HFFc6 (cell line): ENCODE results near the gene RETREG1. TPM values are rescaled to one million over a fixed set of nuclear protein-coding genes. Genes with fewer than 3 reads are reported as not detected.
"Not testable (repeated sequence)": the region's sequence is repeated elsewhere in the genome, so short reads cannot be mapped to it uniquely, and the experiment has no call there.

Experiments
- DNase-seq: peaks from one replicate; pipeline ENCODE4 v3.0.0-alpha.2; 2018
- H3K27ac Mint-ChIP-seq: 2 replicates; pipeline ENCODE4 v1.8.0; 2020; ENCODE audit warnings: mild to moderate bottlenecking, mixed read lengths
- H3K27me3 Mint-ChIP-seq: 2 replicates; pipeline ENCODE4 v1.8.0; 2021; ENCODE audit warnings: mild to moderate bottlenecking, moderate library complexity, mixed read lengths; ENCODE audit not compliant: insufficient read depth
- H3K36me3 Mint-ChIP-seq: 2 replicates; pipeline ENCODE4 v1.8.0; 2021; ENCODE audit warnings: low read depth, mixed read lengths
- H3K4me1 Mint-ChIP-seq: 2 replicates; pipeline ENCODE4 v1.8.0; 2020; ENCODE audit warnings: low read depth, mixed read lengths
- H3K4me3 Mint-ChIP-seq: 2 replicates; pipeline ENCODE4 v1.8.0; 2020; ENCODE audit warnings: mild to moderate bottlenecking, moderate library complexity, mixed read lengths
- H3K9me3 Mint-ChIP-seq: 2 replicates; pipeline ENCODE4 v1.8.0; 2020; ENCODE audit warnings: mild to moderate bottlenecking, mixed read lengths
- total RNA-seq, 6 experiments: library from RNA; stranded (reverse); fragmentation: NEBNext Ultra II Directional; extraction: Animal tissue kit (Norgen Biotek cat#: 25700); gene quantifications; 2 replicates in 1 of 6; 3 replicates in 5 of 6; pipeline ENCODE4 v1.2.3, GENCODE V29; 2021
- TF ChIP-seq, protein P1 (sequence below): fragments of 200-600 bp; sonication (generic); IDR thresholded peaks from 2 replicates; pipeline ENCODE4 v1.5.0; 2021; ENCODE audit warnings: antibody characterized with exemption, mild to moderate bottlenecking

Gene RETREG1
- total RNA-seq, 6 experiments from 2014 or later: 0.09 to 0.14 TPM; not detected in 4

DNA sequence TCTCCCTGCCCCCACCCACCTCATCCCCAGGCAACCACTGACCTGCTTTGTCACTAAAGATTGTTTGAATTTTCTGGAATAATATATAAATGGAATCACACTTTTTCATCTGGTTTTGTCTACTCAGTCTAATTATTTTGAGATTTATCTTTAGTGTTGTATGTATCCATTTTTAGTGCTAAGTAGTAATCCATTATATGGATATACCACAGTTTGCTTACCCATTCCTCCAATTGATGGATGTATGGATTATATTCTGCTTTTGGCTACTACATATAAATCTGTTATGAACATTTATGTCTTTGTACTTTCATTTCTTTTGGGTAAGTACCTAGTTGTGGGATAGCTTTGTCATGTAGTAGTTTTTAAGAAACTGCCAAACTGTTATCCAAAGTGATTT is 136.7 kb downstream of the RETREG1 start:
- TF ChIP-seq, protein P1, sequence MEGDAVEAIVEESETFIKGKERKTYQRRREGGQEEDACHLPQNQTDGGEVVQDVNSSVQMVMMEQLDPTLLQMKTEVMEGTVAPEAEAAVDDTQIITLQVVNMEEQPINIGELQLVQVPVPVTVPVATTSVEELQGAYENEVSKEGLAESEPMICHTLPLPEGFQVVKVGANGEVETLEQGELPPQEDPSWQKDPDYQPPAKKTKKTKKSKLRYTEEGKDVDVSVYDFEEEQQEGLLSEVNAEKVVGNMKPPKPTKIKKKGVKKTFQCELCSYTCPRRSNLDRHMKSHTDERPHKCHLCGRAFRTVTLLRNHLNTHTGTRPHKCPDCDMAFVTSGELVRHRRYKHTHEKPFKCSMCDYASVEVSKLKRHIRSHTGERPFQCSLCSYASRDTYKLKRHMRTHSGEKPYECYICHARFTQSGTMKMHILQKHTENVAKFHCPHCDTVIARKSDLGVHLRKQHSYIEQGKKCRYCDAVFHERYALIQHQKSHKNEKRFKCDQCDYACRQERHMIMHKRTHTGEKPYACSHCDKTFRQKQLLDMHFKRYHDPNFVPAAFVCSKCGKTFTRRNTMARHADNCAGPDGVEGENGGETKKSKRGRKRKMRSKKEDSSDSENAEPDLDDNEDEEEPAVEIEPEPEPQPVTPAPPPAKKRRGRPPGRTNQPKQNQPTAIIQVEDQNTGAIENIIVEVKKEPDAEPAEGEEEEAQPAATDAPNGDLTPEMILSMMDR: no peak
- Mint-ChIP-seq H3K4me1 (peaks cover 8% of the 10 kb centered on the region), H3K4me3 (no peak overlapping the region), H3K27me3 (peaks cover 3% of the 10 kb centered on the region), H3K27ac (no peak overlapping the region), H3K9me3 (no peaks in the 10 kb centered on the region), H3K36me3 (0 out of 2 replicates have a peak, but pooled peaks cover 5% of the 10 kb centered on the region)
- no peak for DNase-seq

DNA sequence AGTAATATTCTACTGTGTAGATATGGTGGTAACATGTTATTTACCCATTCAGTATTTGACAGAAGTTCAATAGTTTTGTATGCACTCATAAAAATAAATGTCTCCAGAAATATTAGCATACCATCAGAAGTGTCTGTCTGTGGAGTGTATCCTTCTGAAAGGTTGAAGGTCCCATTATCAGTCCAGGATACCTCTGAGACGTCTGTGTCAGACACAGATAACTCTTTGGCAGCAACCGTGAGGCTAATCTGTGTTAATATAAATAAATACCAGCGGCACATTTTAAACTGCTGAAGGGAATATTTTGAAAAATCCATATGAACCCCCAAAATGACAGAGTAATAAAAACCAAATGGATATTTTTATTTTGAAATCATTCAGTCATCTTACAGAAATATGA is 139.3 kb downstream of the RETREG1 start:
- H3K4me1 Mint-ChIP-seq: peaks cover 8% of the 10 kb centered on the region
- no peaks in the 10 kb centered on the region for H3K9me3 Mint-ChIP-seq
- no peak overlapping the region for H3K4me3 Mint-ChIP-seq
- no peak for DNase-seq
- H3K27me3 Mint-ChIP-seq: peaks cover 3% of the 10 kb centered on the region
- H3K27ac Mint-ChIP-seq: no peak overlapping the region
- TF ChIP-seq, protein P1: no peak
- 0 out of 2 replicates have a peak, but pooled peaks cover 5% of the 10 kb centered on the region for H3K36me3 Mint-ChIP-seq

DNA sequence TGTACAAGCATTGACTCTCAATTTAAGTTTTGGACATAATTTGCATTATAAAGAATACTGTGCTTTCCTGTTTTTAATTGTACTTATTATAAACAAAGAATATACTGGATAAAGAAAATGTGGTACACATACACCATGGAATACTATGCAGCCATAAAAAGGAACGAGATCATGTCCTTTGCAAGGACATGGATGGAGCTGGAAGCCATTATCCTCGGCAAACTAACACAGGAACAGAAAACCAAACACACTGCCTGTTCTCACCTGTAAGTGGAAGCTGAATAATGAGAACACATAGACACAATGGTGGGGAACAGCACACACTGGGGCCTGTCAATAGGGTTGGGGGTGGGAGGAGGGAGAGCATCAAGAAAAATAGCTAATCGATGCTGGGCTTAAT is 140.4 kb downstream of the RETREG1 start:
- H3K4me3 Mint-ChIP-seq, H3K27me3 Mint-ChIP-seq, H3K9me3 Mint-ChIP-seq, H3K4me1 Mint-ChIP-seq, DNase-seq, H3K36me3 Mint-ChIP-seq, H3K27ac Mint-ChIP-seq: not testable (repeated sequence)

DNA sequence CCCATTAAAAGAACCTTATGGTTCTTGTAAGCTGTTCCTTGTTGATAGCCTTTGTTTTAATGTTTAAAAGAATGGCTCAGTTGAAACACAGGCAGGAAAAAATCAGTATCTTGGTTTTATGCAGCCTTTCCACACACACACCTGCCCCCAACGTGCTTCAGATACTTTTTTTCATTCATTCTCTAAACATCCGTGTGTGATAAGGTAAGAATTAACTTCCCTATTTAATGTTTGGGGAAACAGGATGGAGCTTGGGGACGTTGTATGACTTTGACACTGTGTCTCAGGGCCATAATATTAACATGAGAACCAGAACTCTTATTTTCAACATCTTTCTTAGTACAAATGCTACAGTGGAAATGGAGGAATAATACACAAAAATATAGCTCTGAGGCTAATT is 145.4 kb downstream of the RETREG1 start:
- Mint-ChIP-seq H3K9me3 (no peaks in the 10 kb centered on the region), H3K27me3 (no peaks in the 10 kb centered on the region; the same call in 1 of the 2 replicates), H3K4me1 (peaks cover 32% of the 10 kb centered on the region), H3K36me3 (peaks cover 4% of the 10 kb centered on the region; the same call in 1 of the 2 replicates), H3K27ac (no peak overlapping the region), H3K4me3 (no peak overlapping the region)
- DNase-seq: no peak
- TF ChIP-seq, protein P1: no peak

DNA sequence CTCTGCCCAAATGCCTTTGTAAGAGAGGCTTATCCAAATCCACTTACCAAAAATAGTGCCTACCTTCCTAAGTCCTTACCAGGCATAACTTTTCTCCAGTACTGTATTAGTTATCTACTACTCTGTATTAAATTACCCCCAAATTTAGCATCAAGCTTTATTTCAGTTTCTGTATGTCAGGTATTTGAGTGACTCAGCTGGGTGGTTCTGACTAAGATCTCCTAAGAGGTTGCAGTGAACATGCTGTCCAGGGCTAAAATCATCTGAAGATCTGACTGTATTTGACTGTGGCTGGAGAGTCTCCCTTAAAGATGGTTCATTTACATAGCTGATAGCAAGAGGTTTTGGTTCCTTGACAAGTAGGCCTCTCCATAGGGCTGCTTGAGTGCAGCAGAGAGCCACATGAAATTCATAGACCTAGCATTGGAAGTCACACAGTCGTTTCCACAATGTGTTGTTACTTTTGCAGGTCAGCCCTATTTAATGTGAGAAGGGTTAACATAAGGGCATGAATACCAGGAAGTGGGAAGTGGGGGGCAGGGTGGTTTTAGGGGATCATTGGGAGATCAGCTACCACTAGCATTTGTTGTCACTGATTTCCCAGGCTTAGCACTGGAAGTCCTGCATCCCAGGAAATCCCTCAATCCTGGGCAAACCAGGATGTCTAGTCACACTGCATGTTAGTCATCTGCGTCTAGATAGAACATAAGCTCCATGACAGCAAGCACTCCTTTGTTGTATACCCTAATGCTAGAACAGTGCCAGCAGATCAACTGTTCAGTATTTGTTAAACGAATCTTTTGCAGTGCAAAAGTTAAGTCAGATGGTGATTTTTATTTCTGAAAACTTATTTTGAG is 149.2 kb downstream of the RETREG1 start:
- DNase-seq: peak; percentile 81
- H3K4me3 Mint-ChIP-seq: peak overlapping the region; percentile 100
- H3K9me3 Mint-ChIP-seq: no peaks in the 10 kb centered on the region
- TF ChIP-seq, protein P1: no peak
- H3K27me3 Mint-ChIP-seq: peaks cover 4% of the 10 kb centered on the region
- peaks cover 60% of the 10 kb centered on the region for H3K4me1 Mint-ChIP-seq
- peaks cover 21% of the 10 kb centered on the region for H3K36me3 Mint-ChIP-seq
- H3K27ac Mint-ChIP-seq: peak overlapping the region; percentile 74
